Colonic mucosa (tissue), 4 donors: ENCODE results near the gene PTPRU. TPM values are rescaled to one million over a fixed set of nuclear protein-coding genes. Genes with fewer than 3 reads are reported as not detected.

ENCODE experiments used
- DNase-seq: peaks from one replicate; pipeline ENCODE4 v3.0.0-alpha.2; 2020
- H3K27ac ChIP-seq: fragments of 200-600 bp; one replicate; pipeline ENCODE4 v1.8.0; 2021
- H3K27me3 ChIP-seq: fragments of 200-600 bp; one replicate; pipeline ENCODE4 v1.8.0; 2021
- H3K36me3 ChIP-seq: fragments of 200-600 bp; one replicate; pipeline ENCODE4 v1.8.0; 2021
- H3K4me1 ChIP-seq: fragments of 200-600 bp; one replicate; pipeline ENCODE4 v1.8.0; 2021; ENCODE audit warnings: mild to moderate bottlenecking
- H3K4me3 ChIP-seq: fragments of 200-600 bp; one replicate; pipeline ENCODE4 v1.8.0; 2021
- H3K9ac ChIP-seq, 2 donors: one replicate each; pipeline ENCODE4 v1.7.0; 2013; ENCODE audit warnings: control low read depth in 2 of 2, low read depth in 2 of 2, low read length in 2 of 2
- H3K9me3 ChIP-seq: fragments of 200-600 bp; one replicate; pipeline ENCODE4 v1.8.0; 2021
- intact Hi-C: fragments of 100-400 bp; cut with DNase I; formaldehyde crosslinking; loops from one replicate; pipeline ENCODE4 v1.14.1; 2022
- total RNA-seq, 2 donors: library from RNA; stranded (reverse); fragmentation: NEBNext Ultra II Directional in 1 of 2; extraction: Animal tissue kit (Norgen Biotek cat#: 25700) in 1 of 2; gene quantifications; one replicate each; pipeline ENCODE4 v1.2.1, GENCODE V29; 2021
- TF ChIP-seq, protein P1 (sequence below): fragments of 200-600 bp; IDR thresholded peaks from one replicate; pipeline ENCODE4 v1.8.0; 2022; ENCODE audit warnings: antibody characterized with exemption, mild to moderate bottlenecking
- donor health status: healthy.
- donor health status: DM: no; HTN: no; CAD: no.
- donor health status: DM: no; HTN: no; CAD: no.

PTPRU gene
- total RNA-seq, 2 donors from 2014 or later, result 2.3 to 4.8 TPM

GRCh38 chr1:29372108-29372507, 135.8 kb downstream of the PTPRU start:
- no peak overlapping the region for H3K4me3 ChIP-seq
- H3K4me1 ChIP-seq, result no peaks in the 10 kb centered on the region
- H3K36me3 ChIP-seq, result no peaks in the 10 kb centered on the region
- TF ChIP-seq, protein P1, sequence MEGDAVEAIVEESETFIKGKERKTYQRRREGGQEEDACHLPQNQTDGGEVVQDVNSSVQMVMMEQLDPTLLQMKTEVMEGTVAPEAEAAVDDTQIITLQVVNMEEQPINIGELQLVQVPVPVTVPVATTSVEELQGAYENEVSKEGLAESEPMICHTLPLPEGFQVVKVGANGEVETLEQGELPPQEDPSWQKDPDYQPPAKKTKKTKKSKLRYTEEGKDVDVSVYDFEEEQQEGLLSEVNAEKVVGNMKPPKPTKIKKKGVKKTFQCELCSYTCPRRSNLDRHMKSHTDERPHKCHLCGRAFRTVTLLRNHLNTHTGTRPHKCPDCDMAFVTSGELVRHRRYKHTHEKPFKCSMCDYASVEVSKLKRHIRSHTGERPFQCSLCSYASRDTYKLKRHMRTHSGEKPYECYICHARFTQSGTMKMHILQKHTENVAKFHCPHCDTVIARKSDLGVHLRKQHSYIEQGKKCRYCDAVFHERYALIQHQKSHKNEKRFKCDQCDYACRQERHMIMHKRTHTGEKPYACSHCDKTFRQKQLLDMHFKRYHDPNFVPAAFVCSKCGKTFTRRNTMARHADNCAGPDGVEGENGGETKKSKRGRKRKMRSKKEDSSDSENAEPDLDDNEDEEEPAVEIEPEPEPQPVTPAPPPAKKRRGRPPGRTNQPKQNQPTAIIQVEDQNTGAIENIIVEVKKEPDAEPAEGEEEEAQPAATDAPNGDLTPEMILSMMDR, result no peak
- no peaks in the 10 kb centered on the region for H3K27me3 ChIP-seq
- H3K27ac ChIP-seq, result no peak overlapping the region
- no peak overlapping the region for H3K9ac ChIP-seq
- DNase-seq, result no peak
- H3K9me3 ChIP-seq, result no peaks in the 10 kb centered on the region
- intact Hi-C loops, result no loop called here

Other genes starting within 250 kb of the PTPRU start
- 1 to 10 TPM; 1.5 to 3.3 TPM for gene TMEM200B, start 112.6 kb upstream of the PTPRU start, total RNA-seq
- 10 to 100 TPM; 86.3 to 90.3 TPM for gene SRSF4, start 54.6 kb upstream of the PTPRU start, total RNA-seq
- 10 to 100 TPM; 12.9 to 21.8 TPM for gene MECR, start 5.6 kb upstream of the PTPRU start, total RNA-seq